Panc1 (cell line): Measurements from ENCODE around the gene SLC25A13. TPM values are rescaled to one million over a fixed set of nuclear protein-coding genes. Genes with fewer than 3 reads are reported as not detected.

Experiments used
- ATAC-seq: fragments of 200-7000 bp; cut with Tn5 transposase; 2 replicates; pipeline ENCODE4 v1.9.1; 2020; ENCODE audit warnings: mild to moderate bottlenecking, moderate library complexity
- BruUV-seq: library from RNA; stranded (reverse); fragments of 400-500 nt; replicated peaks from 2 replicates; lab custom pipeline; 2021; lab: Mats Ljungman, UMichigan
- CTCF ChIA-PET: fragments of 300-600 bp; sonication (Branson Sonifier 250); formaldehyde crosslinking; loops from one replicate; lab custom pipeline; 2022; ENCODE audit warnings: antibody characterized with exemption; lab: Charles Lee
- POLR2A ChIA-PET: fragments of 300-600 bp; sonication (Branson Sonifier 250); formaldehyde crosslinking; loops from one replicate; lab custom pipeline; 2022; ENCODE audit warnings: antibody characterized with exemption; lab: Charles Lee
- DNase-seq: peaks from one replicate; pipeline ENCODE4 v3.0.0-alpha.2; 2010; ENCODE audit warnings: low read depth, low spot score
- H3K27ac ChIP-seq: 2 replicates; pipeline ENCODE4 v1.5.1; 2011; ENCODE audit warnings: mild to moderate bottlenecking, low read length, inconsistent platforms
- H3K27me3 ChIP-seq: fragments of 200-500 bp; sonication (Bioruptor generic); 2 replicates; pipeline ENCODE4 v1.6.0; 2014; ENCODE audit warnings: low read length, inconsistent platforms; ENCODE audit not compliant: control insufficient read depth, insufficient read depth
- H3K36me3 ChIP-seq: fragments of 200-500 bp; sonication (Bioruptor generic); 2 replicates; pipeline ENCODE4 v1.5.1; 2014; ENCODE audit warnings: inconsistent platforms, mild to moderate bottlenecking, low read length, moderate library complexity; ENCODE audit not compliant: control insufficient read depth, insufficient read depth
- H3K4me1 ChIP-seq: 2 replicates; pipeline ENCODE4 v1.5.1; 2011; ENCODE audit warnings: inconsistent platforms, mild to moderate bottlenecking, low read length, moderate library complexity; ENCODE audit not compliant: control insufficient read depth, insufficient read depth
- H3K4me3 ChIP-seq, 2 experiments: 2 replicates each; pipeline ENCODE4 v1.5.1; 2011 to 2012; ENCODE audit warnings: low read depth in 2 of 2, low read length in 2 of 2, mild to moderate bottlenecking in 2 of 2, inconsistent platforms in 1 of 2, moderate library complexity in 1 of 2
- H3K9me3 ChIP-seq: fragments of 200-500 bp; sonication (Bioruptor generic); 2 replicates; pipeline ENCODE4 v1.5.1; 2014; ENCODE audit warnings: low read depth, mild to moderate bottlenecking, inconsistent platforms, low read length, moderate library complexity; ENCODE audit not compliant: control insufficient read depth, insufficient read depth
- CTCF ChIP-seq: fragments of 450-650 bp; IDR thresholded peaks from 2 replicates; pipeline ENCODE4 v1.5.1; 2017; ENCODE audit warnings: mild to moderate bottlenecking
- POLR2AphosphoS5 ChIP-seq: IDR thresholded peaks from 2 replicates; pipeline ENCODE4 v1.6.1; 2012; ENCODE audit warnings: mild to moderate bottlenecking, low read depth, low read length, moderate library complexity
- SIN3A ChIP-seq: IDR thresholded peaks from 2 replicates; pipeline ENCODE4 v1.6.1; 2012; ENCODE audit warnings: low read depth, mild to moderate bottlenecking, low read length, moderate library complexity, borderline replicate concordance; ENCODE audit not compliant: insufficient read depth
- TCF7L2 ChIP-seq: IDR thresholded peaks from 2 replicates; pipeline ENCODE4 v1.6.1; 2011; ENCODE audit warnings: mild to moderate bottlenecking, low read depth, low read length, inconsistent platforms
- in situ Hi-C: cut with HindIII; loops from 2 replicates; pipeline ENCODE4 v1.10.0; 2016; ENCODE audit warnings: low sequenced_read_pairs, low pct_unique_long_range_greater_than_20kb
- intact Hi-C: fragments of 100-400 bp; cut with micrococcal nuclease; formaldehyde crosslinking; loops from one replicate; pipeline ENCODE4 v1.10.0; 2022; ENCODE audit not compliant: unreplicated experiment
- total RNA-seq: library from RNA; stranded (reverse); gene quantifications from one replicate; pipeline ENCODE4 v1.2.1, GENCODE V29; 2021; ENCODE audit not compliant: unreplicated experiment
- TF ChIP-seq, protein P1 (sequence below), 2 experiments: IDR thresholded peaks; 2 replicates each; pipeline ENCODE4 v1.6.1; 2011 to 2012; ENCODE audit warnings: low read depth in 2 of 2, control low read depth in 1 of 2, low read length in 1 of 2, mild to moderate bottlenecking in 1 of 2, moderate library complexity in 1 of 2; ENCODE audit not compliant: insufficient read depth in 1 of 2

The SLC25A13 gene
- total RNA-seq, 1 experiment from 2014 or later, result 69.4 TPM

DNA sequence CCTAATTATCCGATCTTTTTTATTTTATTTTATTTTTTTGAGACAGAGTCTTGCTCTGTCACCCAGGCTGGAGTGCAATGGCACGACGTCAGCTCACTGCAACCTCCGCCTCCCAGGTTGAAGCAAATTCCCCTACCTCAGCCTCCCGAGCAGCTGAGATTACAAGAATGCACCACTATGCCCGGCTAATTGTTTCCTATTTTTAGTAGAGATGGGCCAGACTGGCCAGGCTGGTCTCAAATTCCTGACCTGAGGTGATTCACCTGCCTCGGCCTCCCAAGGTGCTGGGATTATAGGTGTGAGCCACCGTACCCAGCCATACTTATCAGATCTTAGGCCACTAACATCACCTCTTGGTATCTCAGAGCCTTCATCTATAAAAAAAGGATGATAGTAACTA is 4.9 kb downstream of the SLC25A13 start:
- no peaks in the 10 kb centered on the region for H3K27me3 ChIP-seq
- CTCF ChIA-PET, result no interaction called here
- no peak overlapping the region for H3K27ac ChIP-seq
- H3K4me3 ChIP-seq, result no peak overlapping the region
- ATAC-seq (no peak), DNase-seq (no peak)
- POLR2A ChIA-PET, result no interaction called here
- intact Hi-C loops (no loop called here), in situ Hi-C loops (no loop called here)
- no TSS peak for BruUV-seq
- TF ChIP-seq POLR2AphosphoS5 (no peak), TCF7L2 (no peak), CTCF (no peak), SIN3A (no peak)
- TF ChIP-seq, protein P1, sequence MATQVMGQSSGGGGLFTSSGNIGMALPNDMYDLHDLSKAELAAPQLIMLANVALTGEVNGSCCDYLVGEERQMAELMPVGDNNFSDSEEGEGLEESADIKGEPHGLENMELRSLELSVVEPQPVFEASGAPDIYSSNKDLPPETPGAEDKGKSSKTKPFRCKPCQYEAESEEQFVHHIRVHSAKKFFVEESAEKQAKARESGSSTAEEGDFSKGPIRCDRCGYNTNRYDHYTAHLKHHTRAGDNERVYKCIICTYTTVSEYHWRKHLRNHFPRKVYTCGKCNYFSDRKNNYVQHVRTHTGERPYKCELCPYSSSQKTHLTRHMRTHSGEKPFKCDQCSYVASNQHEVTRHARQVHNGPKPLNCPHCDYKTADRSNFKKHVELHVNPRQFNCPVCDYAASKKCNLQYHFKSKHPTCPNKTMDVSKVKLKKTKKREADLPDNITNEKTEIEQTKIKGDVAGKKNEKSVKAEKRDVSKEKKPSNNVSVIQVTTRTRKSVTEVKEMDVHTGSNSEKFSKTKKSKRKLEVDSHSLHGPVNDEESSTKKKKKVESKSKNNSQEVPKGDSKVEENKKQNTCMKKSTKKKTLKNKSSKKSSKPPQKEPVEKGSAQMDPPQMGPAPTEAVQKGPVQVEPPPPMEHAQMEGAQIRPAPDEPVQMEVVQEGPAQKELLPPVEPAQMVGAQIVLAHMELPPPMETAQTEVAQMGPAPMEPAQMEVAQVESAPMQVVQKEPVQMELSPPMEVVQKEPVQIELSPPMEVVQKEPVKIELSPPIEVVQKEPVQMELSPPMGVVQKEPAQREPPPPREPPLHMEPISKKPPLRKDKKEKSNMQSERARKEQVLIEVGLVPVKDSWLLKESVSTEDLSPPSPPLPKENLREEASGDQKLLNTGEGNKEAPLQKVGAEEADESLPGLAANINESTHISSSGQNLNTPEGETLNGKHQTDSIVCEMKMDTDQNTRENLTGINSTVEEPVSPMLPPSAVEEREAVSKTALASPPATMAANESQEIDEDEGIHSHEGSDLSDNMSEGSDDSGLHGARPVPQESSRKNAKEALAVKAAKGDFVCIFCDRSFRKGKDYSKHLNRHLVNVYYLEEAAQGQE (IDR thresholded peaks at IDR 0.05; ENCODE audit: insufficient read depth in 1 of 2, low read depth in 2 of 2, low read length in 1 of 2), result no peak
- no peaks in the 10 kb centered on the region for H3K36me3 ChIP-seq
- H3K9me3 ChIP-seq, result no peaks in the 10 kb centered on the region
- peaks cover 10% of the 10 kb centered on the region for H3K4me1 ChIP-seq

- TF ChIP-seq, protein P1 (IDR thresholded peaks at IDR 0.05; ENCODE audit: insufficient read depth in 1 of 2, low read depth in 2 of 2, low read length in 1 of 2), result no peak
- TF ChIP-seq CTCF, result no peak
- no peak for TF ChIP-seq TCF7L2
- TF ChIP-seq SIN3A, result no peak
- no peak for TF ChIP-seq POLR2AphosphoS5
- Histone ChIP-seq H3K27me3 (no peaks in the 10 kb centered on the region), H3K27ac (no peak overlapping the region), H3K4me3 (no peak overlapping the region), H3K9me3 (no peaks in the 10 kb centered on the region), H3K36me3 (no peaks in the 10 kb centered on the region), H3K4me1 (peaks cover 6% of the 10 kb centered on the region)
- ChIA-PET POLR2A (interaction anchor here (0.7 kb wide), 1 partner anchor 19 kb away, joined by 3 read pairs; no protein-coding TSS in a partner anchor), CTCF (no interaction called here)
- intact Hi-C loops (no loop called here), in situ Hi-C loops (no loop called here)
- BruUV-seq, result no TSS peak
- ATAC-seq (no peak), DNase-seq (no peak)
These were observed 6.8 kb downstream of the SLC25A13 start for GRCh38 chr7:96315125-96315512.
